BJ (cell line): ENCODE data around the gene CLDN7. TPM values are rescaled to one million over a fixed set of nuclear protein-coding genes. Genes with fewer than 3 reads are reported as not detected.

ENCODE experiments used
- CTCF ChIA-PET: fragments of 350-600 bp; formaldehyde crosslinking; extraction: SDS; loops from one replicate; lab custom pipeline; 2021; ENCODE audit warnings: antibody characterized with exemption, inconsistent platforms; lab: Yijun Ruan, JAX
- POLR2A ChIA-PET: fragments of 300-600 bp; sonication (Branson Sonifier 250); formaldehyde crosslinking; extraction: SDS; loops from one replicate; lab custom pipeline; 2021; ENCODE audit warnings: antibody characterized with exemption; lab: Charles Lee
- DNase-seq: peaks from one replicate; pipeline ENCODE4 v3.0.0-alpha.2; 2011; ENCODE audit warnings: low read depth
- H3K27me3 ChIP-seq: 2 replicates; pipeline ENCODE4 v1.6.0; 2011; ENCODE audit warnings: low read length; ENCODE audit not compliant: control insufficient read depth, insufficient read depth
- H3K36me3 ChIP-seq: 2 replicates; pipeline ENCODE4 v1.5.1; 2011; ENCODE audit warnings: low read length; ENCODE audit not compliant: control insufficient read depth, insufficient read depth
- H3K4me3 ChIP-seq: 2 replicates; pipeline ENCODE4 v1.5.1; 2011; ENCODE audit warnings: low read depth, mild to moderate bottlenecking, control low read depth, low read length
- CTCF ChIP-seq: IDR thresholded peaks from 2 replicates; pipeline ENCODE4 v1.5.1; 2011; ENCODE audit warnings: low read depth, mild to moderate bottlenecking, control low read depth, inconsistent platforms, low read length, moderate library complexity; ENCODE audit not compliant: insufficient read depth
- polyA plus RNA-seq: library from polyadenylated mRNA; depleted of rRNA; stranded (reverse); fragments of >200 nt; gene quantifications from 2 replicates; pipeline ENCODE4 v1.2.3, GENCODE V29; 2011

The CLDN7 gene
- polyA plus RNA-seq, 1 experiment = 2.1 TPM

- Histone ChIP-seq H3K36me3 (peaks cover 10% of the 10 kb centered on the region), H3K27me3 (no peaks in the 10 kb centered on the region), H3K4me3 (peak overlapping the region; percentile 67)
- CTCF ChIA-PET = interaction anchor here (0.7 to 1.1 kb wide), 3 partner anchors 38 to 66 kb away, joined by 3 to 4 read pairs (median 3); partner anchors contain the start of gene SLC2A4
- no peak for DNase-seq
- POLR2A ChIA-PET = interaction anchor here (0.9 kb wide), 1 partner anchor 9 kb away, joined by 4 read pairs; the partner anchor contains the start of genes CTDNEP1 and ELP5
- TF ChIP-seq CTCF = no peak
Observed at GRCh38 chr17:7242717-7243452, 19.4 kb downstream of the CLDN7 start.

- no peak for TF ChIP-seq CTCF
- peak within 1 kb of the TSS; percentile 67 for H3K4me3 ChIP-seq
- POLR2A ChIA-PET = interaction anchor here (0.5 to 0.9 kb wide), 3 partner anchors 9 to 351 kb away, joined by 3 to 4 read pairs (median 4); partner anchors contain the start of genes CTDNEP1 and ELP5
- peaks cover 10% of the 10 kb centered on the region for H3K36me3 ChIP-seq
- no peaks in the 10 kb centered on the region for H3K27me3 ChIP-seq
- CTCF ChIA-PET = interaction anchor here (0.7 to 1.7 kb wide), 5 partner anchors 22 to 66 kb away, joined by 3 to 14 read pairs (median 4); partner anchors contain the start of gene SLC2A4
- DNase-seq = no peak
Observed at GRCh38 chr17:7241783-7242716, 20.2 kb downstream of the CLDN7 start, which contains the start of gene GABARAP. Gene GABARAP (minus strand): TSS chr17:7242449. CDS start chr17:7242330, 119 bp downstream.

- no peak for TF ChIP-seq CTCF
- CTCF ChIA-PET = interaction anchor here (1.0 to 1.7 kb wide), 2 partner anchors 21 to 55 kb away, joined by 4 to 14 read pairs; no protein-coding TSS in a partner anchor
Observed at GRCh38 chr17:7241090-7241733, 21.1 kb downstream of the CLDN7 start.

GRCh38 chr17:7240375-7240774, 21.9 kb downstream of the CLDN7 start:
- H3K27me3 ChIP-seq = no peaks in the 10 kb centered on the region
- DNase-seq = no peak
- peaks cover 14% of the 10 kb centered on the region for H3K36me3 ChIP-seq
- no peak for TF ChIP-seq CTCF
- H3K4me3 ChIP-seq = no peak overlapping the region
- CTCF ChIA-PET = interaction anchor here (1.7 to 3.6 kb wide), 2 partner anchors 56 kb away, joined by 14 to 19 read pairs; no protein-coding TSS in a partner anchor
- POLR2A ChIA-PET = no interaction called here

More at GRCh38 chr17:7241090-7241733, 21.1 kb downstream of the CLDN7 start:
- Histone ChIP-seq H3K27me3 (no peaks in the 10 kb centered on the region), H3K36me3 (peaks cover 10% of the 10 kb centered on the region), H3K4me3 (peak overlapping the region; percentile 67)
- POLR2A ChIA-PET = interaction anchor here (0.5 to 0.6 kb wide), 2 partner anchors 10 to 351 kb away, joined by 3 to 4 read pairs; partner anchors contain the start of gene CTDNEP1
- DNase-seq = no peak
